Mesenchymal stem cell (in vitro differentiated cells and primary cell): ENCODE results near the gene TNF.

Source experiments
- DNase-seq: peaks from one replicate; pipeline ENCODE4 v3.0.0-alpha.2; 2013
- H2AFZ ChIP-seq: one replicate; pipeline ENCODE4 v1.6.1; 2013; ENCODE audit warnings: low read depth, mild to moderate bottlenecking, control low read depth, inconsistent platforms, low read length, moderate library complexity
- H2AK5ac ChIP-seq: 2 replicates; pipeline ENCODE4 v1.6.1; 2013; ENCODE audit warnings: low read length, moderate library complexity, mild to moderate bottlenecking, inconsistent platforms; ENCODE audit not compliant: severe bottlenecking
- H2BK120ac ChIP-seq: one replicate; pipeline ENCODE4 v1.6.1; 2013; ENCODE audit warnings: low read depth, mild to moderate bottlenecking, inconsistent platforms, low read length, moderate library complexity
- H2BK12ac ChIP-seq, 2 experiments: one replicate each; pipeline ENCODE4 v1.6.1; 2013; ENCODE audit warnings: inconsistent platforms in 2 of 2, low read length in 2 of 2, mild to moderate bottlenecking in 2 of 2, moderate library complexity in 2 of 2, control low read depth in 1 of 2
- H2BK15ac ChIP-seq: one replicate; pipeline ENCODE4 v1.6.1; 2013; ENCODE audit warnings: mild to moderate bottlenecking, low read depth, inconsistent platforms; ENCODE audit not compliant: poor library complexity, severe bottlenecking
- H2BK5ac ChIP-seq: 2 replicates; pipeline ENCODE4 v1.6.1; 2013; ENCODE audit warnings: low read depth, mild to moderate bottlenecking, low read length, control low read depth, inconsistent platforms; ENCODE audit not compliant: poor library complexity, severe bottlenecking
- H3K14ac ChIP-seq, 2 experiments: one replicate each; pipeline ENCODE4 v1.6.1; 2013; ENCODE audit warnings: inconsistent platforms in 2 of 2, low read length in 2 of 2, control low read depth in 1 of 2, mild to moderate bottlenecking in 1 of 2, moderate library complexity in 1 of 2
- H3K18ac ChIP-seq, 2 experiments: one replicate each; pipeline ENCODE4 v1.6.1; 2013; ENCODE audit warnings: inconsistent platforms in 2 of 2, low read length in 2 of 2, control low read depth in 1 of 2, low read depth in 1 of 2, mild to moderate bottlenecking in 1 of 2
- H3K23ac ChIP-seq, 2 experiments: one replicate each; pipeline ENCODE4 v1.6.1; 2013; ENCODE audit warnings: inconsistent platforms in 2 of 2, low read length in 2 of 2, mild to moderate bottlenecking in 2 of 2, moderate library complexity in 2 of 2, control low read depth in 1 of 2
- H3K27ac ChIP-seq: 2 replicates; pipeline ENCODE4 v1.5.1; 2013; ENCODE audit warnings: mild to moderate bottlenecking, moderate library complexity, low read length, control low read depth, inconsistent platforms; ENCODE audit not compliant: poor library complexity, severe bottlenecking
- H3K27me3 ChIP-seq, 2 experiments: 2 replicates each; pipeline versions ENCODE4 v1.6.1 to v1.7.0; 2013; ENCODE audit warnings: low read length in 2 of 2, mild to moderate bottlenecking in 2 of 2, moderate library complexity in 2 of 2, control low read depth in 1 of 2, inconsistent platforms in 1 of 2; ENCODE audit not compliant: control insufficient read depth in 1 of 2, insufficient read depth in 1 of 2
- H3K36me3 ChIP-seq, 2 experiments: 2 replicates each; pipeline versions ENCODE4 v1.6.1 to v1.7.0; 2013; ENCODE audit warnings: low read length in 2 of 2, control low read depth in 1 of 2, inconsistent platforms in 1 of 2, low read depth in 1 of 2, mild to moderate bottlenecking in 1 of 2; ENCODE audit not compliant: insufficient read depth in 2 of 2, control insufficient read depth in 1 of 2
- H3K4ac ChIP-seq, 2 experiments: one replicate each; pipeline ENCODE4 v1.6.1; 2013; ENCODE audit warnings: inconsistent platforms in 2 of 2, low read length in 2 of 2, mild to moderate bottlenecking in 2 of 2, moderate library complexity in 2 of 2, control low read depth in 1 of 2, low read depth in 1 of 2
- H3K4me1 ChIP-seq: 2 replicates; pipeline ENCODE4 v1.6.1; 2013; ENCODE audit warnings: low read depth, low read length, control low read depth; ENCODE audit not compliant: control insufficient read depth, insufficient read depth
- H3K4me2 ChIP-seq: 2 replicates; pipeline ENCODE4 v1.6.1; 2013; ENCODE audit warnings: low read length, mild to moderate bottlenecking, inconsistent platforms; ENCODE audit not compliant: poor library complexity, severe bottlenecking
- H3K4me3 ChIP-seq, 2 experiments: 2 replicates each; pipeline versions ENCODE4 v1.5.1 to v1.7.0; 2013; ENCODE audit warnings: low read length in 2 of 2, mild to moderate bottlenecking in 2 of 2, control low read depth in 1 of 2, low read depth in 1 of 2; ENCODE audit not compliant: insufficient read depth in 1 of 2
- H3K79me1 ChIP-seq: replicated peaks from 2 replicates; pipeline ENCODE4 v1.6.1; 2013; ENCODE audit warnings: mild to moderate bottlenecking, control low read depth, low read length, inconsistent platforms; ENCODE audit not compliant: poor library complexity, severe bottlenecking
- H3K9ac ChIP-seq: 2 replicates; pipeline ENCODE4 v1.7.0; 2013; ENCODE audit warnings: mild to moderate bottlenecking, low read length, moderate library complexity
- H3K9me3 ChIP-seq: 2 replicates; pipeline ENCODE4 v1.7.0; 2013; ENCODE audit warnings: mild to moderate bottlenecking, low read length; ENCODE audit not compliant: control insufficient read depth
- H4K8ac ChIP-seq: one replicate; pipeline ENCODE4 v1.6.1; 2013; ENCODE audit warnings: inconsistent platforms, mild to moderate bottlenecking, low read length, moderate library complexity
- H4K91ac ChIP-seq: one replicate; pipeline ENCODE4 v1.6.1; 2013; ENCODE audit warnings: mild to moderate bottlenecking, low read length, inconsistent platforms
- WGBS: methylation state at CpG from one replicate; pipeline ENCODE4 v1.1.7; 2013; ENCODE audit warnings: mixed read lengths; 5-methylcytosine and 5-hydroxymethylcytosine counted together

Gene TNF

GRCh38 chr6:31541658-31542521 is 33.5 kb upstream of the TNF start, which contains the start of gene DDX39B:
TSS of gene DDX39B (minus strand) at chr6:31542003. CDS start at chr6:31540532, 1,471 bp downstream.
- Histone ChIP-seq H2BK12ac (no peak within 1 kb of the TSS), H3K4ac (peak within 1 kb of the TSS; percentile 69 to 98), H2BK120ac (peak within 1 kb of the TSS; percentile 51), H2AK5ac (peak within 1 kb of the TSS; percentile 54), H3K14ac (peak within 1 kb of the TSS; percentile 19 to 68), H3K4me1 (peaks cover 25% of the 10 kb centered on the region), H4K91ac (peak within 1 kb of the TSS; percentile 87), H3K23ac (peak within 1 kb of the TSS in 1 of 2 experiments; percentile 42), H3K36me3 (peaks cover 20 to 41% of the 10 kb centered on the region in 2 experiments), H4K8ac (peak within 1 kb of the TSS; percentile 67), H2BK5ac (peak within 1 kb of the TSS; percentile 99), H3K27ac (peak within 1 kb of the TSS; percentile 96), H3K79me1 (peaks cover 21% of the 10 kb centered on the region), H3K27me3 (no peaks in the 10 kb centered on the region), H3K9me3 (no peaks in the 10 kb centered on the region), H3K18ac (peak within 1 kb of the TSS; percentile 78 to 96), H2BK15ac (peak within 1 kb of the TSS; percentile 37), H3K9ac (peak within 1 kb of the TSS; percentile 98), H2AFZ (peak within 1 kb of the TSS; percentile 36), H3K4me3 (peak within 1 kb of the TSS; percentile 66 to 95), H3K4me2 (peak within 1 kb of the TSS; percentile 78)
- DNase-seq, result peak; percentile 98
- under 1% methylated on average over 43 of the region's 43 CpGs for WGBS

- Histone ChIP-seq H2BK12ac (no peak overlapping the region), H4K8ac (no peak overlapping the region), H3K27ac (no peak overlapping the region), H3K27me3 (no peaks in the 10 kb centered on the region), H3K4me2 (no peak overlapping the region), H3K9me3 (no peaks in the 10 kb centered on the region), H2BK120ac (no peak overlapping the region), H3K4me1 (peaks cover 29% of the 10 kb centered on the region), H3K18ac (no peak overlapping the region), H2AK5ac (no peak overlapping the region), H3K79me1 (peaks cover 25% of the 10 kb centered on the region), H3K9ac (no peak overlapping the region), H2BK5ac (no peak overlapping the region), H3K23ac (no peak overlapping the region), H3K14ac (no peak overlapping the region), H3K36me3 (peaks cover 14 to 27% of the 10 kb centered on the region in 2 experiments), H4K91ac (no peak overlapping the region), H3K4ac (no peak overlapping the region), H2BK15ac (no peak overlapping the region), H3K4me3 (no peak overlapping the region), H2AFZ (no peak overlapping the region)
- 98% methylated on average over 5 of the region's 6 CpGs for WGBS
- no peak for DNase-seq
Observed at GRCh38 chr6:31543639-31544038, 31.7 kb upstream of the TNF start.

- H2BK12ac ChIP-seq, result no peak overlapping the region
- H4K91ac ChIP-seq, result no peak overlapping the region
- 76% methylated on average over 2 of the region's 2 CpGs for WGBS
- H2AK5ac ChIP-seq, result no peak overlapping the region
- no peak overlapping the region for H2AFZ ChIP-seq
- H2BK15ac ChIP-seq, result no peak overlapping the region
- H3K4ac ChIP-seq, result no peak overlapping the region
- no peak overlapping the region for H3K27ac ChIP-seq
- no peaks in the 10 kb centered on the region for H3K9me3 ChIP-seq
- H3K79me1 ChIP-seq, result peaks cover 27% of the 10 kb centered on the region
- no peak overlapping the region for H4K8ac ChIP-seq
- no peak overlapping the region for H3K4me2 ChIP-seq
- H2BK5ac ChIP-seq, result no peak overlapping the region
- peak overlapping the region; percentile 9 for H3K9ac ChIP-seq
- peaks cover 9 to 26% of the 10 kb centered on the region in 2 experiments for H3K36me3 ChIP-seq
- H2BK120ac ChIP-seq, result no peak overlapping the region
- DNase-seq, result no peak
- no peaks in the 10 kb centered on the region for H3K27me3 ChIP-seq
- H3K23ac ChIP-seq, result no peak overlapping the region
- H3K4me3 ChIP-seq, result no peak overlapping the region
- H3K4me1 ChIP-seq, result peaks cover 24% of the 10 kb centered on the region
- no peak overlapping the region for H3K18ac ChIP-seq
- no peak overlapping the region for H3K14ac ChIP-seq
Observed at GRCh38 chr6:31544676-31545075, 30.7 kb upstream of the TNF start.

- Histone ChIP-seq H3K27me3 (no peaks in the 10 kb centered on the region), H3K23ac (no peak overlapping the region), H2BK12ac (no peak overlapping the region), H4K91ac (no peak overlapping the region), H3K4me1 (peaks cover 18% of the 10 kb centered on the region), H3K79me1 (peaks cover 27% of the 10 kb centered on the region), H2AK5ac (no peak overlapping the region), H3K4ac (no peak overlapping the region), H3K9me3 (no peaks in the 10 kb centered on the region), H3K14ac (no peak overlapping the region), H2BK5ac (no peak overlapping the region), H4K8ac (no peak overlapping the region), H3K36me3 (peaks cover 7 to 26% of the 10 kb centered on the region in 2 experiments), H3K4me2 (no peak overlapping the region), H2BK120ac (no peak overlapping the region), H3K18ac (no peak overlapping the region), H2AFZ (no peak overlapping the region), H2BK15ac (no peak overlapping the region), H3K4me3 (no peak overlapping the region), H3K27ac (no peak overlapping the region), H3K9ac (peak overlapping the region; percentile 95)
- WGBS, result 86% methylated on average over 6 of the region's 7 CpGs
- DNase-seq, result no peak
Observed at GRCh38 chr6:31545291-31545690, 30.1 kb upstream of the TNF start.
